HL-60 (cell line): ENCODE data around the gene CLNS1A.

Source experiments
- CTCF ChIP-seq: IDR thresholded peaks from one replicate; pipeline ENCODE4 v1.5.1; 2011; ENCODE audit warnings: low read length, control low read depth, inconsistent platforms; ENCODE audit not compliant: insufficient read depth
- POLR2AphosphoS5 ChIP-seq: IDR thresholded peaks from 2 replicates; pipeline ENCODE4 v1.6.1; 2012; ENCODE audit warnings: low read depth

GRCh38 chr11:77644887-77645286, 7.3 kb upstream of the CLNS1A start:
- TF ChIP-seq CTCF (no peak), POLR2AphosphoS5 (no peak)
